GM20000 (cell line): Measurements from ENCODE around the gene C4BPB.
"Not testable (repeated sequence)": the region's sequence is repeated elsewhere in the genome, so short reads cannot be mapped to it uniquely, and the experiment has no call there.

Experiments used
- DNase-seq: peaks from one replicate; pipeline ENCODE4 v3.0.0; 2012; ENCODE audit warnings: low spot score
- TF ChIP-seq, protein P1 (sequence below): IDR thresholded peaks from 2 replicates; pipeline ENCODE4 v1.5.1; 2012; ENCODE audit warnings: mild to moderate bottlenecking, control low read depth; ENCODE audit errors: extremely low read depth, missing control alignments

C4BPB gene

GRCh38 chr1:207088701-207089626, at the start of gene C4BPB:
Gene C4BPB, plus strand, starts transcription at chr1:207088860. Its CDS starts 672 bp downstream, at chr1:207089532.
- TF ChIP-seq, protein P1, sequence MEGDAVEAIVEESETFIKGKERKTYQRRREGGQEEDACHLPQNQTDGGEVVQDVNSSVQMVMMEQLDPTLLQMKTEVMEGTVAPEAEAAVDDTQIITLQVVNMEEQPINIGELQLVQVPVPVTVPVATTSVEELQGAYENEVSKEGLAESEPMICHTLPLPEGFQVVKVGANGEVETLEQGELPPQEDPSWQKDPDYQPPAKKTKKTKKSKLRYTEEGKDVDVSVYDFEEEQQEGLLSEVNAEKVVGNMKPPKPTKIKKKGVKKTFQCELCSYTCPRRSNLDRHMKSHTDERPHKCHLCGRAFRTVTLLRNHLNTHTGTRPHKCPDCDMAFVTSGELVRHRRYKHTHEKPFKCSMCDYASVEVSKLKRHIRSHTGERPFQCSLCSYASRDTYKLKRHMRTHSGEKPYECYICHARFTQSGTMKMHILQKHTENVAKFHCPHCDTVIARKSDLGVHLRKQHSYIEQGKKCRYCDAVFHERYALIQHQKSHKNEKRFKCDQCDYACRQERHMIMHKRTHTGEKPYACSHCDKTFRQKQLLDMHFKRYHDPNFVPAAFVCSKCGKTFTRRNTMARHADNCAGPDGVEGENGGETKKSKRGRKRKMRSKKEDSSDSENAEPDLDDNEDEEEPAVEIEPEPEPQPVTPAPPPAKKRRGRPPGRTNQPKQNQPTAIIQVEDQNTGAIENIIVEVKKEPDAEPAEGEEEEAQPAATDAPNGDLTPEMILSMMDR, result no peak

DNA sequence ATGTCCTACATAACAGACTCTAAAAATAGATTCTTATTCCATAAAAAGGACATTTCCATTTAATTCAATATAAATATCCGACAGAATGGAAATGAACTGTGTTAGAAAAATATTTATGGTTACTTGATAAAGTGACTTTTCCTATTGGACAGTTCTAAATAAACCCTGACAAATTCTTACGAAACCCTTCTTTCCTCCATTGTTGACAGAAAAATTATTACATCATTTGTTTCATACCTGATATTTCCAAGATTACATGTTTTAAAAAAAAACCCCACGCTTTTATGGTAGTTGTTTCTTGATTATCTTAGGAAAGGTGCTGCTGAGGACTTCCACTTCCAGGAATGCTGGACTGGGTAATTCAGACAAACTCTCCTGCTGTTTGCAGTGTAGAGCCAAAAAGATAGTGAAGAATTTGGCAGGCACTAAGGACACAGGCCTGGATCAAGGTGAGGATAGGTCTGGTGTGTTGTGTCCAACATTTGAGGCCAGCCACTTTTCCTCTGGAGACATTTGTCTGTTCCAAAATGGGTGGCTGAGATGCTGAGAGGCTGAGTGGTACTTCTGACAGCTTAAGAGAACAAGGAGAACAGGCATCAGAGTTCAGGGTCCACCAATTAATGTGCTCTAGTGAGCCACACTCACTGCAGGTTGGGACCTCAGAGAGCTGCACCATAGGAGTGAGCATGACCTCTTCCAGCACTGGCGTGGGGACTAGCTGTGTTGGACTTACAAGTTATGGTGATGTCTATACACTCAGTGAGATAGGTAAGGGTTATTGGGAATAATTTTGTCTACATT, 49.1 kb upstream of the C4BPB start:
- TF ChIP-seq, protein P1, result no peak
- DNase-seq, result no peak

More at GRCh38 chr1:207088701-207089626, at the start of gene C4BPB:
- no peak for DNase-seq

- no peak for DNase-seq
- TF ChIP-seq, protein P1, result no peak
These were observed 48.5 kb upstream of the C4BPB start for GRCh38 chr1:207040181-207040533.

DNA sequence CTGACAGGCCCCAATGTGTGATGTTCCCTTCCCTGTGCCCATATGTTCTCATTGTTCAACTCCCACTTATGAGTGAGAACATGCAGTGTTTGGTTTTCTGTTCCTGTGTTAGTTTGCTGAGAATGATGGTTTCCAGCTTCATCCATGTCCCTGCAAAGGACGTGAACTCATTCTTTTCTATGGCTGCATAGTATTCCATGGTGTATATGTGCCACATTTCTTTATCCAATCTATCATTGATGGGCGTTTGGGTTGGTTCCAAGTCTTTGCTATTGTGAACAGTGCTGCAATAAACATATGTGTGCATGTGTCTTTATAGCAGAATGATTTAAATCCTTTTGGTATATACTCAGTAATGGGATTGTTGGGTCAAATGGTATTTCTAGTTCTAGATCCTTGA, 47.3 kb upstream of the C4BPB start:
- not testable (repeated sequence) for DNase-seq

DNA sequence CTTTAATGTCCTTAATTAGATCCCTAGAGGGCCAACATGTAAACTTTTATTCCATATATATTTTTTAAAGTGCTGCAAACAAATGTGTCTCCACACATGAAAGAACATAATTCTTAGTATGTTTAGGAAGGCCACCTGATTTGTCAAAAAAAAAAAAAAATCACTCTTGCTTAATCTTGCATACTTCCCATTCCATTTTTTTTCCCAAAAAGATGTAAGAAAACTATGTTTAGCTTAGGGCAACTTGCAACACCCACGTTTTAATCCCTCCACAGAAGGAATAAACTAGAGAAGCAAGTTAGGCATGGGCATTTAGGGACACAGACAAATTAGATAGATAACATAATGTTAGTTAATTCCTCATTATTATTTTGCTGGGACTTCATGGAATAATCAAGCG, 43.2 kb upstream of the C4BPB start:
- no peak for DNase-seq
- TF ChIP-seq, protein P1, result no peak

DNA sequence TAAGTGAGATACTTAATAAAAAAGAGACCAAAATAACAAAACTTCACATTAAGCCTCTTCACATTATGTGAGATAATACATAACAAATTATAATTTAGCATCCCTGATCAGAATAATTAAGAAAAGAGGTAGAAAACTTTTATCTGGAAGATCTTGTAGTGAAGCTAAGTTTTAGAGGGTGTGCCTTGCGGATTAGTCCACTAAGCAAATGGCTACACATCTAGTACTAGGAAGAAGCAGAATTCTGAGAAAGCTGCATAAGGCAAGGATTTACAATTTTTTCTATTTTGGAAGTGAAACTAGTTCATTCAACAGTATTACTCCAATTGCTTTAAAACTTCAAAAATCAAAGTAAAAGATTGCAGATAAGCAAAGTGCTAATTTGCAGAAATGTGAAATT, 41.2 kb upstream of the C4BPB start:
- no peak for DNase-seq
- TF ChIP-seq, protein P1, result no peak

GRCh38 chr1:207048041-207048440, 40.6 kb upstream of the C4BPB start:
- TF ChIP-seq, protein P1, result no peak
- no peak for DNase-seq
